H9 (cell line): ENCODE measurements around the gene SLC25A22. TPM values are rescaled to one million over a fixed set of nuclear protein-coding genes. Genes with fewer than 3 reads are reported as not detected.

Experiments used
- DNase-seq: peaks from one replicate; pipeline ENCODE4 v3.0.0-alpha.2; 2017
- H2AFZ ChIP-seq: one replicate; pipeline ENCODE4 v1.6.1; 2013; ENCODE audit warnings: mild to moderate bottlenecking, low read length, control low read depth, moderate library complexity
- H2AK5ac ChIP-seq: 2 replicates; pipeline ENCODE4 v1.6.1; 2013; ENCODE audit warnings: low read length, control low read depth, mixed read lengths; ENCODE audit not compliant: insufficient read length
- H2BK120ac ChIP-seq: one replicate; pipeline ENCODE4 v1.6.1; 2013; ENCODE audit warnings: low read depth, mild to moderate bottlenecking, low read length, control low read depth, inconsistent platforms; ENCODE audit not compliant: poor library complexity, severe bottlenecking
- H2BK12ac ChIP-seq: 2 replicates; pipeline ENCODE4 v1.6.1; 2013; ENCODE audit warnings: low read length, control low read depth, mixed read lengths, low read depth; ENCODE audit not compliant: insufficient read length
- H2BK15ac ChIP-seq: 2 replicates; pipeline ENCODE4 v1.6.1; 2013; ENCODE audit warnings: low read depth, low read length, control low read depth
- H2BK20ac ChIP-seq: one replicate; pipeline ENCODE4 v1.6.1; 2013; ENCODE audit warnings: low read depth, mild to moderate bottlenecking, low read length, control low read depth, inconsistent platforms; ENCODE audit not compliant: poor library complexity, severe bottlenecking
- H2BK5ac ChIP-seq: 2 replicates; pipeline ENCODE4 v1.6.1; 2013; ENCODE audit warnings: low read length, control low read depth, mixed read lengths; ENCODE audit not compliant: insufficient read length
- H3K14ac ChIP-seq: 2 replicates; pipeline ENCODE4 v1.6.1; 2013; ENCODE audit warnings: low read length, control low read depth; ENCODE audit not compliant: insufficient read depth
- H3K18ac ChIP-seq: 2 replicates; pipeline ENCODE4 v1.6.1; 2013; ENCODE audit warnings: low read depth, mild to moderate bottlenecking, mixed read lengths, low read length, control low read depth; ENCODE audit not compliant: insufficient read length
- H3K23ac ChIP-seq: 2 replicates; pipeline ENCODE4 v1.6.1; 2013; ENCODE audit warnings: low read length, control low read depth, mixed read lengths, low read depth; ENCODE audit not compliant: insufficient read length
- H3K23me2 ChIP-seq: 2 replicates; pipeline ENCODE4 v1.6.1; 2013; ENCODE audit warnings: low read depth, mild to moderate bottlenecking, mixed read lengths, low read length, control low read depth; ENCODE audit not compliant: insufficient read length, poor library complexity, severe bottlenecking
- H3K27ac ChIP-seq: 2 replicates; pipeline ENCODE4 v1.5.1; 2013; ENCODE audit warnings: low read length, control low read depth, mixed read lengths, low read depth; ENCODE audit not compliant: insufficient read length
- H3K27me3 ChIP-seq: 2 replicates; pipeline ENCODE4 v1.6.1; 2013; ENCODE audit warnings: low read length, control low read depth, inconsistent platforms; ENCODE audit not compliant: insufficient read depth
- H3K4ac ChIP-seq: 2 replicates; pipeline ENCODE4 v1.6.1; 2013; ENCODE audit warnings: low read depth, mild to moderate bottlenecking, control low read depth, inconsistent platforms, low read length, moderate library complexity
- H3K4me1 ChIP-seq: 2 replicates; pipeline ENCODE4 v1.6.1; 2013; ENCODE audit warnings: low read length, control low read depth, inconsistent platforms; ENCODE audit not compliant: insufficient read depth
- H3K4me2 ChIP-seq: 2 replicates; pipeline ENCODE4 v1.6.1; 2013; ENCODE audit warnings: low read length, control low read depth, mixed read lengths; ENCODE audit not compliant: insufficient read length, insufficient read depth
- H3K56ac ChIP-seq: 2 replicates; pipeline ENCODE4 v1.6.1; 2013; ENCODE audit warnings: low read depth, mild to moderate bottlenecking, mixed read lengths, low read length, control low read depth; ENCODE audit not compliant: insufficient read length
- H3K79me1 ChIP-seq: 2 replicates; pipeline ENCODE4 v1.6.1; 2013; ENCODE audit warnings: low read depth, mild to moderate bottlenecking, moderate library complexity, low read length, control low read depth, inconsistent platforms; ENCODE audit not compliant: insufficient read depth, poor library complexity, severe bottlenecking
- H3K79me2 ChIP-seq: 2 replicates; pipeline ENCODE4 v1.6.1; 2013; ENCODE audit warnings: low read length, control low read depth, inconsistent platforms; ENCODE audit not compliant: insufficient read depth
- H3K9ac ChIP-seq: 2 replicates; pipeline ENCODE4 v1.6.1; 2013; ENCODE audit warnings: low read length, control low read depth, mixed read lengths; ENCODE audit not compliant: insufficient read length; ENCODE audit errors: extremely low read depth
- H3K9me3 ChIP-seq: one replicate; pipeline ENCODE4 v1.6.1; 2013; ENCODE audit warnings: low read depth, low read length, inconsistent platforms; ENCODE audit not compliant: control insufficient read depth
- H3T11ph ChIP-seq: one replicate; pipeline ENCODE4 v1.6.1; 2013; ENCODE audit warnings: mild to moderate bottlenecking, low read length, control low read depth, inconsistent platforms
- H4K20me1 ChIP-seq: one replicate; pipeline ENCODE4 v1.6.1; 2013; ENCODE audit not compliant: control insufficient read depth, insufficient read length, insufficient read depth
- H4K5ac ChIP-seq: 2 replicates; pipeline ENCODE4 v1.6.1; 2013; ENCODE audit warnings: low read depth, mild to moderate bottlenecking, mixed read lengths, low read length, control low read depth; ENCODE audit not compliant: insufficient read length
- H4K8ac ChIP-seq: replicated peaks from 2 replicates; pipeline ENCODE4 v1.6.1; 2013; ENCODE audit warnings: low read length, control low read depth, mixed read lengths, low read depth; ENCODE audit not compliant: insufficient read length
- H4K91ac ChIP-seq: 2 replicates; pipeline ENCODE4 v1.6.1; 2013; ENCODE audit warnings: low read depth, mild to moderate bottlenecking, moderate library complexity, mixed read lengths, low read length, control low read depth; ENCODE audit not compliant: insufficient read length
- H3K27ac Mint-ChIP-seq, 3 experiments: 2 replicates in 2 of 3; 3 replicates in 1 of 3; pipeline ENCODE4 v1.8.0; 2020 to 2021; ENCODE audit warnings: mixed read lengths in 3 of 3, mild to moderate bottlenecking in 1 of 3, moderate library complexity in 1 of 3
- H3K27me3 Mint-ChIP-seq: 2 replicates; pipeline ENCODE4 v1.8.0; 2021; ENCODE audit warnings: low read depth, mild to moderate bottlenecking, moderate library complexity, mixed read lengths
- H3K36me3 Mint-ChIP-seq, 3 experiments: 2 replicates in 2 of 3; 3 replicates in 1 of 3; pipeline ENCODE4 v1.8.0; 2020 to 2021; ENCODE audit warnings: low read depth in 3 of 3, mixed read lengths in 3 of 3; ENCODE audit not compliant: insufficient read depth in 1 of 3
- H3K4me1 Mint-ChIP-seq, 2 experiments: 2 replicates each; pipeline ENCODE4 v1.8.0; 2020; ENCODE audit warnings: mixed read lengths in 2 of 2
- H3K4me3 Mint-ChIP-seq, 2 experiments: 2 replicates in 1 of 2; 3 replicates in 1 of 2; pipeline ENCODE4 v1.8.0; 2020 to 2021; ENCODE audit warnings: mild to moderate bottlenecking in 2 of 2, mixed read lengths in 2 of 2, moderate library complexity in 1 of 2
- H3K9me3 Mint-ChIP-seq, 2 experiments: 2 replicates in 1 of 2; 3 replicates in 1 of 2; pipeline ENCODE4 v1.8.0; 2020; ENCODE audit warnings: mild to moderate bottlenecking in 2 of 2, mixed read lengths in 2 of 2, moderate library complexity in 1 of 2
- WGBS: extraction: QIAGEN DNeasy Blood & Tissue Kit; methylation state at CpG from one replicate; pipeline ENCODE4 v1.1.7; 2013; ENCODE audit warnings: missing lambda C conversion rate, low lambda C conversion rate, mixed read lengths; ENCODE audit not compliant: insufficient read length; ENCODE audit errors: extremely low coverage; 5-methylcytosine and 5-hydroxymethylcytosine counted together
- total RNA-seq: library from RNA; stranded (reverse); gene quantifications from 2 replicates; pipeline ENCODE4 v1.2.1, GENCODE V29; 2021
- TF ChIP-seq, protein P1 (sequence below): fragments of 200-600 bp; sonication (generic); conservative IDR thresholded peaks from 3 replicates; pipeline ENCODE4 v1.8.0; 2021; ENCODE audit warnings: antibody characterized with exemption, mild to moderate bottlenecking

SLC25A22 gene
- total RNA-seq, 1 experiment from 2014 or later, result 51.9 TPM

DNA sequence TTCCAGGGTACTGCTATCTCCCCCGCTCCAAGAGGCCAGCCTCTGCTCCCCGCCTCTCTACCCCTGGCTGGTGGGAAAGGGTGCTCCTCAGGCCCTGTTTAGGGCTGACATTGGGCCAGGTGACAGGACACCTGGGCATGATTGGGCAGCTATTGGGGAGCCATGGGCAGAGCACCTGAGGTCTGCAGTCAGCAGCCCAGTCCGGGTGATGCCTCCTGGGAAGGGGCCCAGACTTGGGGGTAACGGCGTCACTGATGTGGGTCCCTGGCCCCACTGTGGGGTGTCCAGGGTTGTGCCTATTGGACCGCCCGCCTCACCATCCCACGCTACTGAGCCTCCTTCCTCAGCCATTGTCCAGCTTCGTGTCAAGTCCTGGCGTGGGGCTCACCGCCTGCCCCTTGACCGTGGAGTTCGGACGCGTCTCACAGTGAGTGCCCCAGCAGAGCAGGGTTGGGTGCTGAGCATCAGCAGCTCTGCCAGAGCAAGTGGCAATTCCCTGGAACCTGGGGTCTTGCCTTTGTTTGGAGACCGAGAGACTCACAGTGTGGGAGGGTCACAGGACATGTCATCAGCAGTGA, 18.0 kb downstream of the SLC25A22 start:
- Histone ChIP-seq H2BK12ac (no peak overlapping the region), H3K4ac (no peak overlapping the region), H3K79me1 (peaks cover 8% of the 10 kb centered on the region), H3K79me2 (peaks cover 2% of the 10 kb centered on the region; the same call in 1 of the 2 replicates), H2AFZ (no peak overlapping the region), H3K23me2 (peaks cover 17% of the 10 kb centered on the region), H2BK15ac (no peak overlapping the region), H3K14ac (no peak overlapping the region), H4K91ac (no peak overlapping the region), H2BK120ac (no peak overlapping the region), H2AK5ac (no peak overlapping the region), H3K4me2 (no peak overlapping the region), H3K18ac (no peak overlapping the region), H3K4me1 (peaks cover 2% of the 10 kb centered on the region; the same call in 1 of the 2 replicates), H4K8ac (no peak overlapping the region), H3T11ph (no peak overlapping the region), H3K27me3 (no peaks in the 10 kb centered on the region), H4K20me1 (no peaks in the 10 kb centered on the region), H3K9ac (no peak overlapping the region), H4K5ac (no peak overlapping the region), H3K9me3 (no peaks in the 10 kb centered on the region), H3K27ac (no peak overlapping the region), H2BK20ac (no peak overlapping the region), H2BK5ac (no peak overlapping the region), H3K23ac (no peak overlapping the region), H3K56ac (no peak overlapping the region)
- WGBS, result no CpG with 5 or more reads among the region's 16 CpGs
- Mint-ChIP-seq H3K9me3 (no peaks in the 10 kb centered on the region), H3K4me1 (peaks cover 32 to 41% of the 10 kb centered on the region in 2 experiments), H3K27ac (peak overlapping the region in 2 of 3 experiments; percentile 44 to 62; a peak in 3 of 7 replicates), H3K27me3 (peaks cover 7% of the 10 kb centered on the region), H3K4me3 (peak overlapping the region; percentile 11 to 17; a peak in 2 of 5 replicates), H3K36me3 (peaks cover 4 to 21% (median 17%) of the 10 kb centered on the region in 3 experiments; a peak in 6 of 7 replicates)
- TF ChIP-seq, protein P1, sequence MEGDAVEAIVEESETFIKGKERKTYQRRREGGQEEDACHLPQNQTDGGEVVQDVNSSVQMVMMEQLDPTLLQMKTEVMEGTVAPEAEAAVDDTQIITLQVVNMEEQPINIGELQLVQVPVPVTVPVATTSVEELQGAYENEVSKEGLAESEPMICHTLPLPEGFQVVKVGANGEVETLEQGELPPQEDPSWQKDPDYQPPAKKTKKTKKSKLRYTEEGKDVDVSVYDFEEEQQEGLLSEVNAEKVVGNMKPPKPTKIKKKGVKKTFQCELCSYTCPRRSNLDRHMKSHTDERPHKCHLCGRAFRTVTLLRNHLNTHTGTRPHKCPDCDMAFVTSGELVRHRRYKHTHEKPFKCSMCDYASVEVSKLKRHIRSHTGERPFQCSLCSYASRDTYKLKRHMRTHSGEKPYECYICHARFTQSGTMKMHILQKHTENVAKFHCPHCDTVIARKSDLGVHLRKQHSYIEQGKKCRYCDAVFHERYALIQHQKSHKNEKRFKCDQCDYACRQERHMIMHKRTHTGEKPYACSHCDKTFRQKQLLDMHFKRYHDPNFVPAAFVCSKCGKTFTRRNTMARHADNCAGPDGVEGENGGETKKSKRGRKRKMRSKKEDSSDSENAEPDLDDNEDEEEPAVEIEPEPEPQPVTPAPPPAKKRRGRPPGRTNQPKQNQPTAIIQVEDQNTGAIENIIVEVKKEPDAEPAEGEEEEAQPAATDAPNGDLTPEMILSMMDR, result no peak
- DNase-seq, result no peak
